HL-60 (cell line): ENCODE results near the gene ASTN2.

ENCODE experiments used
- POLR2AphosphoS5 ChIP-seq: IDR thresholded peaks from 2 replicates; pipeline ENCODE4 v1.6.1; 2012; ENCODE audit warnings: low read depth
- TF ChIP-seq, protein P1 (sequence below): IDR thresholded peaks from one replicate; pipeline ENCODE4 v1.5.1; 2011; ENCODE audit warnings: low read length, control low read depth, inconsistent platforms; ENCODE audit not compliant: insufficient read depth

DNA sequence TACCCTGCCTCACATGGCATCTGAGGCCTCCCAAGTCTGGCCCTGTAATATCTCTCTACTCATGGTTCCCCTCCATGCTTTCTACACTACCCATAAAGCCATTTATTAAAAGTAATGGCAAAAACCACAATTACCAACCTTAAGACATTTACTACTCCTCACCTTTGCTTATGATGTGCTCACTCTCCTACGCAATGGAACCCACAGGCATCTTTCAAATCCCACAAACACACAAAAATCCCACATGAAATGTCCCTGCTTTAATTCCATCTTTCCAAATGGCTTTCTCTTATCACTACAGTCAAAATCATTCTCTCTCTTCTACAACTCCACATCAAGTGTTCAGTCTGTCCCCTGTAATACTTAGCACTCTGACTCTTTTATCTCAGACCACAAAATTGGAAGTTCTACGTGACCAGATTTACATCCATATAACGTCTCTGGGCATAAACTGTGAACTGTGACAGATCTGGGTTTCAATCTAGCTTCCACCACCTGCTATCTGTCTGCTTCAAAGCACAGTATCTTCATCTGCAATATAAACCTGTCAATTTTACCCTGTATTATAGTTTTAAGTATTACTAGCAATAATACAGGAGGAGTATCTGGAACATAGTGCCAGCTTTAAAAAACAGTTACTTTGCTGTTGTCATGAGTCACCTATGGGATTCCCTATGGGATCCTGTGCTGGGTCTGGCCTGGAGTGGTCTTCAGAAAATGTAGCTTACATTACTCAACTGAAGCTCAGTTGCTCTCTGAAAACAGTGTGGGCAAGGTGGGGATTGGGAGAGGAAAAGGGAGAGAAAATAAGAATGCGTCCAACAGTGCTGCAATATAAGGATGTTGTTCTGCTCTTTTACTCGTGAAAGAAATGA is 864.8 kb downstream of the ASTN2 start:
- TF ChIP-seq POLR2AphosphoS5: no peak
- TF ChIP-seq, protein P1, sequence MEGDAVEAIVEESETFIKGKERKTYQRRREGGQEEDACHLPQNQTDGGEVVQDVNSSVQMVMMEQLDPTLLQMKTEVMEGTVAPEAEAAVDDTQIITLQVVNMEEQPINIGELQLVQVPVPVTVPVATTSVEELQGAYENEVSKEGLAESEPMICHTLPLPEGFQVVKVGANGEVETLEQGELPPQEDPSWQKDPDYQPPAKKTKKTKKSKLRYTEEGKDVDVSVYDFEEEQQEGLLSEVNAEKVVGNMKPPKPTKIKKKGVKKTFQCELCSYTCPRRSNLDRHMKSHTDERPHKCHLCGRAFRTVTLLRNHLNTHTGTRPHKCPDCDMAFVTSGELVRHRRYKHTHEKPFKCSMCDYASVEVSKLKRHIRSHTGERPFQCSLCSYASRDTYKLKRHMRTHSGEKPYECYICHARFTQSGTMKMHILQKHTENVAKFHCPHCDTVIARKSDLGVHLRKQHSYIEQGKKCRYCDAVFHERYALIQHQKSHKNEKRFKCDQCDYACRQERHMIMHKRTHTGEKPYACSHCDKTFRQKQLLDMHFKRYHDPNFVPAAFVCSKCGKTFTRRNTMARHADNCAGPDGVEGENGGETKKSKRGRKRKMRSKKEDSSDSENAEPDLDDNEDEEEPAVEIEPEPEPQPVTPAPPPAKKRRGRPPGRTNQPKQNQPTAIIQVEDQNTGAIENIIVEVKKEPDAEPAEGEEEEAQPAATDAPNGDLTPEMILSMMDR: no peak
